ENCODE data around the gene PHPT1. TPM values are rescaled to one million over a fixed set of nuclear protein-coding genes. Genes with fewer than 3 reads are reported as not detected.
"Not testable (repeated sequence)": the region's sequence is repeated elsewhere in the genome, so short reads cannot be mapped to it uniquely, and the experiment has no call there.

PHPT1 gene
- total and polyA plus RNA-seq, 12 donors = 310 to 650 (median 336) TPM

GRCh38 chr9:136840877-136841645 lies 8.1 kb upstream of the PHPT1 start:
- ATAC-seq (peak in 5 of 8 donors; percentile 2 to 15 (median 8)), DNase-seq (no peak)
- no peak for TF ChIP-seq CTCF (IDR thresholded peaks at IDR 0.05)
- Histone ChIP-seq H3K36me3 (peaks cover 0 to 50% (median 6%) of the 10 kb centered on the region in 9 donors), H3K27me3 (peaks cover 0 to 29% (median 25%) of the 10 kb centered on the region in 7 donors), H3K9me3 (no peaks in the 10 kb centered on the region), H3K4me3 (no peak overlapping the region), H3K27ac (no peak overlapping the region), H3K4me1 (peaks cover 17 to 41% (median 30%) of the 10 kb centered on the region in 9 donors)
- 75% methylated on average over 28 of the region's 28 CpGs for WGBS, 2 donors
- intact Hi-C loops (cut with DNase I) = loop anchor here in 5 of 10 donors (5.0 to 10.0 kb wide), 4 partner anchors 34 to 184 kb away; partner anchors contain the start of genes RABL6 (in 2 of the 5), ABCA2 (in 1 of the 5), CCDC183 (in 1 of the 5) and FBXW5 (in 1 of the 5)

- Histone ChIP-seq H3K4me1 (peaks cover 17 to 45% (median 36%) of the 10 kb centered on the region in 9 donors), H3K36me3 (peaks cover 0 to 46% (median 6%) of the 10 kb centered on the region in 9 donors), H3K27me3 (peaks cover 0 to 37% (median 29%) of the 10 kb centered on the region in 7 donors), H3K4me3 (peak overlapping the region in 8 of 10 donors; percentile 51 to 69 (median 61)), H3K27ac (peak overlapping the region in 3 of 10 donors; percentile 59 to 73 (median 60))
- not testable (repeated sequence) for H3K9me3 ChIP-seq, DNase-seq
- ATAC-seq = peak in 4 of 8 donors; percentile 1 to 6 (median 3)
- intact Hi-C loops (cut with DNase I) = loop anchor here in 5 of 10 donors (2.0 to 10.0 kb wide), 5 partner anchors 35 to 183 kb away; partner anchors contain the start of genes FBXW5 (in 2 of the 5), RABL6 (in 2 of the 5), ABCA2 (in 1 of the 5) and C8G (in 1 of the 5)
- WGBS, 2 donors = 43 to 49% methylated on average over 14 to 16 of the region's 16 CpGs
Measured at GRCh38 chr9:136841646-136842379, 7.4 kb upstream of the PHPT1 start.

GRCh38 chr9:136842380-136842948 lies 6.7 kb upstream of the PHPT1 start, which contains the start of gene AJM1:
Gene AJM1, plus strand, starts transcription at chr9:136842478. Its CDS starts 1,937 bp downstream, at chr9:136844415.
- 1 to 2% methylated on average over 21 to 23 of the region's 27 CpGs for WGBS, 2 donors
- peaks cover 17 to 51% (median 36%) of the 10 kb centered on the region in 9 donors for H3K4me1 ChIP-seq
- ATAC-seq (peak; percentile 74 to 92 (median 86)), DNase-seq (peak; percentile 76 to 83)
- H3K4me3 ChIP-seq = peak within 1 kb of the TSS; percentile 21 to 69 (median 60)
- intact Hi-C loops (cut with DNase I) = loop anchor here in 5 of 10 donors (2.0 to 10.0 kb wide), 5 partner anchors 35 to 182 kb away; partner anchors contain the start of genes FBXW5 (in 2 of the 5), RABL6 (in 2 of the 5), ABCA2 (in 1 of the 5) and C8G (in 1 of the 5)
- peak within 1 kb of the TSS in 8 of 10 donors; percentile 59 to 75 (median 69) for H3K27ac ChIP-seq
- H3K36me3 ChIP-seq = peaks cover 0 to 47% (median 6%) of the 10 kb centered on the region in 9 donors
- H3K27me3 ChIP-seq = peaks cover 0 to 43% (median 29%) of the 10 kb centered on the region in 7 donors
- not testable (repeated sequence) for H3K9me3 ChIP-seq
- TF ChIP-seq CTCF (IDR thresholded peaks at IDR 0.05) = peak; percentile 84 to 98 (median 93)

GRCh38 chr9:136843159-136843800 lies 5.9 kb upstream of the PHPT1 start:
- Histone ChIP-seq H3K27ac (peak overlapping the region in 6 of 10 donors; percentile 4 to 75 (median 59)), H3K4me3 (peak overlapping the region in 8 of 10 donors; percentile 14 to 69 (median 60)), H3K4me1 (peaks cover 20 to 59% (median 43%) of the 10 kb centered on the region in 9 donors), H3K27me3 (peaks cover 0 to 51% (median 29%) of the 10 kb centered on the region in 7 donors), H3K36me3 (peaks cover 0 to 39% (median 6%) of the 10 kb centered on the region in 9 donors)
- intact Hi-C loops (cut with DNase I) = loop anchor here in 5 of 10 donors (2.0 to 10.0 kb wide), 5 partner anchors 36 to 182 kb away; partner anchors contain the start of genes FBXW5 (in 2 of the 5), RABL6 (in 2 of the 5), ABCA2 (in 1 of the 5) and C8G (in 1 of the 5)
- not testable (repeated sequence) for H3K9me3 ChIP-seq, DNase-seq
- peak in 4 of 8 donors; percentile 13 to 23 (median 20) for ATAC-seq
- WGBS, 2 donors = 20 to 25% methylated on average over 17 to 21 of the region's 21 CpGs

Measured in heart right ventricle (tissue), 16 donors.